Suprapubic skin (tissue), 4 donors: ENCODE measurements around the gene CD27. TPM values are rescaled to one million over a fixed set of nuclear protein-coding genes. Genes with fewer than 3 reads are reported as not detected.

Experiments used
- DNase-seq, 2 donors: peaks; one replicate each; pipeline ENCODE4 v3.0.0-alpha.2; 2019; ENCODE audit warnings: low spot score in 2 of 2
- H3K27ac ChIP-seq: fragments of 200-600 bp; sonication (generic); one replicate; pipeline ENCODE4 v1.5.1; 2019
- H3K27me3 ChIP-seq: fragments of 200-600 bp; sonication (generic); one replicate; pipeline ENCODE4 v1.5.1; 2019
- H3K36me3 ChIP-seq: fragments of 200-600 bp; sonication (generic); one replicate; pipeline ENCODE4 v1.5.1; 2019
- H3K4me1 ChIP-seq: fragments of 200-600 bp; sonication (generic); one replicate; pipeline ENCODE4 v1.5.1; 2019
- H3K4me3 ChIP-seq: fragments of 200-600 bp; sonication (generic); one replicate; pipeline ENCODE4 v1.5.1; 2019; ENCODE audit warnings: mild to moderate bottlenecking
- H3K9me3 ChIP-seq: fragments of 200-600 bp; sonication (generic); one replicate; pipeline ENCODE4 v1.5.1; 2019
- EP300 ChIP-seq: sonication (generic); formaldehyde crosslinking; IDR thresholded peaks from one replicate; pipeline ENCODE4 v1.6.1; 2017; ENCODE audit warnings: antibody characterized with exemption
- POLR2A ChIP-seq, 2 donors: fragments of 450-650 bp; IDR thresholded peaks; one replicate each; pipeline ENCODE4 v1.6.1; 2017; ENCODE audit warnings: antibody characterized with exemption in 2 of 2, mild to moderate bottlenecking in 2 of 2, moderate library complexity in 2 of 2
- POLR2AphosphoS5 ChIP-seq, 3 donors: sonication (generic); formaldehyde crosslinking; IDR thresholded peaks; one replicate each; pipeline ENCODE4 v1.6.1; 2017; ENCODE audit warnings: antibody characterized with exemption in 3 of 3
- WGBS: methylation state at CpG from one replicate; pipeline ENCODE4 v1.1.5; 2018; 5-methylcytosine and 5-hydroxymethylcytosine counted together
- total RNA-seq, 4 donors: library from RNA; depleted of rRNA; stranded (reverse); fragments of >200 nt; gene quantifications; one replicate each; pipeline ENCODE4 v1.1.0, GENCODE V29; 2016
- TF ChIP-seq, protein P1 (sequence below), 2 donors: fragments of 200-600 bp in 1 of 2; fragments of 450-650 bp in 1 of 2; sonication (generic) in 1 of 2; IDR thresholded peaks; one replicate each; pipeline ENCODE4 v1.5.1; 2016 to 2019; ENCODE audit warnings: antibody characterized with exemption in 2 of 2, mild to moderate bottlenecking in 1 of 2, moderate library complexity in 1 of 2

Gene CD27
- total RNA-seq, 4 donors from 2014 or later: 1.9 TPM; not detected in 3

GRCh38 chr12:6435961-6436715 lies 8.6 kb upstream of the CD27 start:
- 88% methylated on average over 13 of the region's 13 CpGs for WGBS
- Histone ChIP-seq H3K4me3 (no peak overlapping the region), H3K36me3 (no peaks in the 10 kb centered on the region), H3K4me1 (peaks cover 3% of the 10 kb centered on the region), H3K27me3 (no peaks in the 10 kb centered on the region), H3K9me3 (no peaks in the 10 kb centered on the region), H3K27ac (no peak overlapping the region)
- peak in 1 of 2 donors; percentile 15 for DNase-seq
- no peak for TF ChIP-seq POLR2A (IDR thresholded peaks at IDR 0.05)

GRCh38 chr12:6437586-6437985 lies 7.2 kb upstream of the CD27 start:
- Histone ChIP-seq H3K36me3 (no peaks in the 10 kb centered on the region), H3K9me3 (no peaks in the 10 kb centered on the region), H3K4me3 (no peak overlapping the region), H3K4me1 (no peaks in the 10 kb centered on the region), H3K27me3 (no peaks in the 10 kb centered on the region), H3K27ac (no peak overlapping the region)
- WGBS: 80% methylated on average over 3 of the region's 3 CpGs
- peak in 1 of 2 donors; percentile 16 for DNase-seq
- no peak for TF ChIP-seq POLR2AphosphoS5 (IDR thresholded peaks at IDR 0.05)
- TF ChIP-seq, protein P1, sequence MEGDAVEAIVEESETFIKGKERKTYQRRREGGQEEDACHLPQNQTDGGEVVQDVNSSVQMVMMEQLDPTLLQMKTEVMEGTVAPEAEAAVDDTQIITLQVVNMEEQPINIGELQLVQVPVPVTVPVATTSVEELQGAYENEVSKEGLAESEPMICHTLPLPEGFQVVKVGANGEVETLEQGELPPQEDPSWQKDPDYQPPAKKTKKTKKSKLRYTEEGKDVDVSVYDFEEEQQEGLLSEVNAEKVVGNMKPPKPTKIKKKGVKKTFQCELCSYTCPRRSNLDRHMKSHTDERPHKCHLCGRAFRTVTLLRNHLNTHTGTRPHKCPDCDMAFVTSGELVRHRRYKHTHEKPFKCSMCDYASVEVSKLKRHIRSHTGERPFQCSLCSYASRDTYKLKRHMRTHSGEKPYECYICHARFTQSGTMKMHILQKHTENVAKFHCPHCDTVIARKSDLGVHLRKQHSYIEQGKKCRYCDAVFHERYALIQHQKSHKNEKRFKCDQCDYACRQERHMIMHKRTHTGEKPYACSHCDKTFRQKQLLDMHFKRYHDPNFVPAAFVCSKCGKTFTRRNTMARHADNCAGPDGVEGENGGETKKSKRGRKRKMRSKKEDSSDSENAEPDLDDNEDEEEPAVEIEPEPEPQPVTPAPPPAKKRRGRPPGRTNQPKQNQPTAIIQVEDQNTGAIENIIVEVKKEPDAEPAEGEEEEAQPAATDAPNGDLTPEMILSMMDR (IDR thresholded peaks at IDR 0.05): no peak
- no peak for TF ChIP-seq POLR2A (IDR thresholded peaks at IDR 0.05)
- no peak for TF ChIP-seq EP300

DNA sequence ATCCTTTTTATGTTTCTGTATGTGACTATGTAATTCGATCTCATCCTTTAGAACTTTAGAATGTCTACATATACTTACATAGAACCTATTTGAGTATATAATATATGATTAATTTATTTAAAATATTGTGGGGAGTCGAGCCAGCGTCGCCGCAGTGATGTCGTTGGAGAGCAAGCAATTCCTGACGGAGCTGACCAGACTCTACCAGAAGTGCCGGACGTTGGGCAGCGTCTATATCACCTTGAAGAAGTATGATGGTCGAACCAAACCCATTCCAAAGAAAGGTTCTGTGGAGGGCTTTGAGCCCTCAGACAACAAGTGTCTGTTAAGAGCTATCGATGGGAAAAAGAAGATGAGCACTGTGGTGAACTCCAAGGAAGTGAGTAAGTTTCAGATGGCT lies 6.4 kb upstream of the CD27 start:
- peak in 1 of 2 donors; percentile 40 for DNase-seq
- TF ChIP-seq POLR2AphosphoS5 (IDR thresholded peaks at IDR 0.05) (no peak), EP300 (no peak), POLR2A (IDR thresholded peaks at IDR 0.05) (no peak)
- TF ChIP-seq, protein P1 (IDR thresholded peaks at IDR 0.05): no peak
- Histone ChIP-seq H3K27me3 (no peaks in the 10 kb centered on the region), H3K4me1 (no peaks in the 10 kb centered on the region), H3K27ac (no peak overlapping the region), H3K4me3 (no peak overlapping the region), H3K36me3 (no peaks in the 10 kb centered on the region), H3K9me3 (no peaks in the 10 kb centered on the region)
- 91% methylated on average over 12 of the region's 12 CpGs for whole genome bisulfite sequencing

DNA sequence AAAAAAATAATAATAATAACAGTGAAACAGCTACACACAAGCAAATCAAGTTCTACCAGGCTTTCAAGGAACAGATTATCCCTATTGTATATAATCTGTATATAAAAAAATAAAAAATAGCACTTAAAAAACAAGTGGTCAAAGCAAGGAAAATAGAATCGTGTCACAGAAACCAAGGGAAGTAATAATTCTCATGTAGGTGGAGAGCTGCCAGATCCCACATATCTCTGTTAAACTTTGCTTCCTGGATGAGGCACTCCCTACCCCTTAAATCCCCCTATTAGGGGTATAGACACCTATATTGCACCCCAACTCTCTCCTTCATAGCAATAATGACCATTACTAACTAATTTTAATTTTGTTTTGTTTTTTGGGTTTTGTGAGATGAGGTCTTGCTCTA lies 4.4 kb upstream of the CD27 start:
- Histone ChIP-seq H3K27me3 (no peaks in the 10 kb centered on the region), H3K27ac (no peak overlapping the region), H3K9me3 (no peaks in the 10 kb centered on the region), H3K36me3 (peaks cover 3% of the 10 kb centered on the region), H3K4me1 (no peaks in the 10 kb centered on the region), H3K4me3 (no peak overlapping the region)
- DNase-seq: no peak
- 53% methylated on average over 1 of the region's 1 CpG for WGBS
- TF ChIP-seq, protein P1 (IDR thresholded peaks at IDR 0.05): no peak
- TF ChIP-seq EP300 (no peak), POLR2A (IDR thresholded peaks at IDR 0.05) (no peak), POLR2AphosphoS5 (IDR thresholded peaks at IDR 0.05) (no peak)

DNA sequence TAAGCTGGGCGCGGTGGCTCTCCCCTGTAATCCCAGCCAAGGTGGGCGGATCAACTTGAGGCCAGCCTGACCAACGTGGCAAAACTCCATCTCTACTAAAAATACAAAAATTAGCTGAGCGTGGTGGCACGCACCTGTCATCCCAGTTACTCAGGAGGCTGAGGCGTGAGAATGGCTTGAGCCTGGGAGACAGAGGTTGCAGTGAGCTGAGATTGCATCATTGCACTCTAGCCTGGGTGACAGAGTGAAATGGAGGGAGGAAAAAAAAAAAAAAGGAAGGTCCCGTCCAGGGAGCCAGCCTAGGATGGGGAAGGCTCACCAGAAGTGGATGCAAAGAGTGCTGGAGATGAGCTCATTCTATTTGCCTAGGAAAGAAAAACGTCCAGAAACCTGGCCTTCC lies 1.9 kb upstream of the CD27 start:
- 87% methylated on average over 9 of the region's 9 CpGs for WGBS

More for the DNA sequence above, 1.9 kb upstream of the CD27 start:
- Histone ChIP-seq H3K27ac (no peak overlapping the region), H3K9me3 (no peaks in the 10 kb centered on the region), H3K36me3 (peaks cover 9% of the 10 kb centered on the region), H3K4me3 (no peak overlapping the region), H3K27me3 (no peaks in the 10 kb centered on the region), H3K4me1 (no peaks in the 10 kb centered on the region)
- TF ChIP-seq, protein P1 (IDR thresholded peaks at IDR 0.05): no peak
- TF ChIP-seq POLR2A (IDR thresholded peaks at IDR 0.05): no peak
- no peak for TF ChIP-seq EP300
- no peak for TF ChIP-seq POLR2AphosphoS5 (IDR thresholded peaks at IDR 0.05)
- no peak for DNase-seq
